ENCODE measurements around the gene ATP8A1. TPM values are rescaled to one million over a fixed set of nuclear protein-coding genes. Genes with fewer than 3 reads are reported as not detected.

ATP8A1 gene
- total RNA-seq, 2 donors from 2014 or later: 37.4 to 70.9 TPM

DNA sequence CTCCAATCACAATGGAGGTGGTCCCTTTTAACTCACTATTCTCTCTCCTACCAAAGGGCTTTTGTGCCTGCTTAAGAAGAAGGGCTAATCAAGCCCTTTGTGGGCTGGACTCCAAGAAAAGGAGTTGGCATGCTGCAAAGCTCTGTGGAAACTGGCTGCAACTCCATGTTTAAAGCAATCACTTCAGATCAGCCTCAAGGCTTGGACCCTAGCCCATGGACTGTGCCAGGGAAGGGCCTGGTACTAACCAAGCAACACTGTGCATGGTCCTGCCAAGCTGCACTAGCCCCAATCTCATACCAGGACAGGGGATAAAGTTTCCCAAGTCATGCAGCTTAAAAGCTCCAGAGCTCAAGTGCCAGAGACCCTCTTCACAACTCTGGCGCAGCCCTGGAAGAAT lies 86.7 kb downstream of the ATP8A1 start:
- no peak for TF ChIP-seq POLR2A (IDR thresholded peaks at IDR 0.05)
- TF ChIP-seq, protein P1, sequence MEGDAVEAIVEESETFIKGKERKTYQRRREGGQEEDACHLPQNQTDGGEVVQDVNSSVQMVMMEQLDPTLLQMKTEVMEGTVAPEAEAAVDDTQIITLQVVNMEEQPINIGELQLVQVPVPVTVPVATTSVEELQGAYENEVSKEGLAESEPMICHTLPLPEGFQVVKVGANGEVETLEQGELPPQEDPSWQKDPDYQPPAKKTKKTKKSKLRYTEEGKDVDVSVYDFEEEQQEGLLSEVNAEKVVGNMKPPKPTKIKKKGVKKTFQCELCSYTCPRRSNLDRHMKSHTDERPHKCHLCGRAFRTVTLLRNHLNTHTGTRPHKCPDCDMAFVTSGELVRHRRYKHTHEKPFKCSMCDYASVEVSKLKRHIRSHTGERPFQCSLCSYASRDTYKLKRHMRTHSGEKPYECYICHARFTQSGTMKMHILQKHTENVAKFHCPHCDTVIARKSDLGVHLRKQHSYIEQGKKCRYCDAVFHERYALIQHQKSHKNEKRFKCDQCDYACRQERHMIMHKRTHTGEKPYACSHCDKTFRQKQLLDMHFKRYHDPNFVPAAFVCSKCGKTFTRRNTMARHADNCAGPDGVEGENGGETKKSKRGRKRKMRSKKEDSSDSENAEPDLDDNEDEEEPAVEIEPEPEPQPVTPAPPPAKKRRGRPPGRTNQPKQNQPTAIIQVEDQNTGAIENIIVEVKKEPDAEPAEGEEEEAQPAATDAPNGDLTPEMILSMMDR (IDR thresholded peaks at IDR 0.05): no peak
- intact Hi-C loops (cut with DNase I): no loop called here
- H3K36me3 ChIP-seq (replicated peaks in 1 of 2; ENCODE audit: insufficient read depth in 1 of 2, low read depth in 2 of 2): no peaks in the 10 kb centered on the region
- H3K4me1 ChIP-seq: peaks cover 11% of the 10 kb centered on the region
- peak; percentile 65 for ATAC-seq
- no peak overlapping the region for H3K27ac ChIP-seq
- H3K9me3 ChIP-seq: no peaks in the 10 kb centered on the region
- no peaks in the 10 kb centered on the region for H3K27me3 ChIP-seq
- DNase-seq: peak; percentile 64 to 84 (median 81)
- 82 to 100% methylated on average over 1 of the region's 1 CpG for WGBS, 2 donors
- H3K4me3 ChIP-seq: no peak overlapping the region

DNA sequence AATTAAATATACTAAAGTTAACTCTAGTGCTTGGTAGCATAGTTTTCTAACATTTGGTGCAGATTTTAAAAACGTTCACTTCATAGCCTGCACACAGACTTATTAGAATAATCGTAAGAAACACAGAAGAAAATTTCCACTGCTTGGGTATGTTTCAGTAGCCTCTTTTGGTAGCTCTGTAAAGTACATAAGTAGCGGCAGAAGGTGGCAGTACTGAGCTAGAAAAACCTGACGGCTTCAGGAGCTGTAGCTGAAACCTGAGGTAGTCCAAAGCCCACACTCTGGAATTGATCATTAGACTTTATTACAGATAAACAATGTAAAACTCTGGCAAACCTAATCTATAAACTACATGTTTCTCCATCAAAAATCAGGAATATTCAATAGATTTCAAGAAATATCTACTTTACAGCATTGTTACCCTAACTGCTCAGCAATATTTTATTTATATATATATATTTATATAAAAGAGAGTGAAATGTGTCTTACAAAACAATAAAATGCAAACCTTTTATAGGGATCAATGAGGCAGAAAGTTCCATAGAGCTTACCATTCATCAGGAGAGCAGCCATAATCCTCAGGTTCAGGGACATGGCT lies 88.2 kb downstream of the ATP8A1 start:
- WGBS, 2 donors: 3 to 5% methylated on average over 4 of the region's 4 CpGs
- no peak overlapping the region for H3K27ac ChIP-seq
- intact Hi-C loops (cut with DNase I): loop anchor here (5.0 kb wide), 1 partner anchor 299 kb away; no protein-coding TSS in a partner anchor

DNA sequence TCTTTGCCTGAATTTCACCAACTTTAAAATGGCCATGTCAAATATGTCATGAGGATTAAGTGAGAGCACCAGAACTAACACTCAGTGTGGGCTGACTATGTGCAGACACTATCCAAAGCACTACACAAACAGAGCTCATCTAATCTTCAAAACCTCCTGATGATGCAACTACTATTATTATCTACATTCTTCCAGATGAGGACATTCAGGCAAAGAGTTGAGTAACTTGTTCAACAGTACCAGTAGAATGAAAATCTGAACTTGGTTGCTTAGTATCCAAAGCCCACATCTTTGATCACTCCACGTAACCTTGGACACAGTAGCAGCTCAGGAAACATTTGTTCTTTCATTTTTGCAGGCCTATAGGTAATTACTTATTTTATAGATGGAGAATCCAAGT lies 90.1 kb downstream of the ATP8A1 start:
- H3K36me3 ChIP-seq (replicated peaks in 1 of 2; ENCODE audit: insufficient read depth in 1 of 2, low read depth in 2 of 2): no peaks in the 10 kb centered on the region
- no peak for TF ChIP-seq POLR2A (IDR thresholded peaks at IDR 0.05)
- TF ChIP-seq, protein P1 (IDR thresholded peaks at IDR 0.05): no peak
- ATAC-seq: no peak
- no peaks in the 10 kb centered on the region for H3K9me3 ChIP-seq
- no peak overlapping the region for H3K4me3 ChIP-seq
- intact Hi-C loops (cut with DNase I): loop anchor here (5.0 kb wide), 1 partner anchor 300 kb away; no protein-coding TSS in a partner anchor
- no peaks in the 10 kb centered on the region for H3K27me3 ChIP-seq
- DNase-seq: no peak
- H3K4me1 ChIP-seq: peaks cover 11% of the 10 kb centered on the region
- WGBS, 2 donors: 91 to 93% methylated on average over 1 of the region's 1 CpG
- no peak overlapping the region for H3K27ac ChIP-seq

More for the DNA sequence above, 88.2 kb downstream of the ATP8A1 start:
- Histone ChIP-seq H3K9me3 (no peaks in the 10 kb centered on the region), H3K36me3 (replicated peaks in 1 of 2; ENCODE audit: insufficient read depth in 1 of 2, low read depth in 2 of 2) (no peaks in the 10 kb centered on the region), H3K4me3 (no peak overlapping the region), H3K27me3 (no peaks in the 10 kb centered on the region), H3K4me1 (peaks cover 11% of the 10 kb centered on the region)
- TF ChIP-seq POLR2A (IDR thresholded peaks at IDR 0.05): no peak
- TF ChIP-seq, protein P1 (IDR thresholded peaks at IDR 0.05): peak; percentile 40 to 77 (median 66)
- DNase-seq (peak; percentile 73 to 78 (median 74)), ATAC-seq (peak; percentile 80)

GRCh38 chr4:42562016-42562415 lies 94.9 kb downstream of the ATP8A1 start:
- H3K4me3 ChIP-seq: no peak overlapping the region
- ATAC-seq (no peak), DNase-seq (no peak)
- no peaks in the 10 kb centered on the region for H3K4me1 ChIP-seq
- intact Hi-C loops (cut with DNase I): no loop called here
- no peak overlapping the region for H3K27ac ChIP-seq
- TF ChIP-seq POLR2A (IDR thresholded peaks at IDR 0.05): no peak
- TF ChIP-seq, protein P1 (IDR thresholded peaks at IDR 0.05): no peak
- H3K36me3 ChIP-seq (replicated peaks in 1 of 2; ENCODE audit: insufficient read depth in 1 of 2, low read depth in 2 of 2): no peaks in the 10 kb centered on the region
- H3K27me3 ChIP-seq: no peaks in the 10 kb centered on the region
- H3K9me3 ChIP-seq: no peaks in the 10 kb centered on the region
- WGBS, 2 donors: 73 to 80% methylated on average over 4 to 5 of the region's 5 CpGs

GRCh38 chr4:42561031-42561430 lies 95.9 kb downstream of the ATP8A1 start:
- intact Hi-C loops (cut with DNase I): no loop called here
- H3K27ac ChIP-seq: no peak overlapping the region
- ATAC-seq: no peak

More at GRCh38 chr4:42561031-42561430, 95.9 kb downstream of the ATP8A1 start:
- no peaks in the 10 kb centered on the region for H3K9me3 ChIP-seq
- no peaks in the 10 kb centered on the region for H3K36me3 ChIP-seq (replicated peaks in 1 of 2; ENCODE audit: insufficient read depth in 1 of 2, low read depth in 2 of 2)
- WGBS, 2 donors: 93 to 96% methylated on average over 11 of the region's 11 CpGs
- H3K4me3 ChIP-seq: no peak overlapping the region
- H3K4me1 ChIP-seq: no peaks in the 10 kb centered on the region
- no peak for DNase-seq
- no peaks in the 10 kb centered on the region for H3K27me3 ChIP-seq
- TF ChIP-seq, protein P1 (IDR thresholded peaks at IDR 0.05): no peak
- TF ChIP-seq POLR2A (IDR thresholded peaks at IDR 0.05): no peak

Data from body of pancreas (tissue), 4 donors.